Non-pigmented ciliary epithelial cell (primary cell): ENCODE measurements around the gene TBC1D10B.
"Not testable (repeated sequence)": the region's sequence is repeated elsewhere in the genome, so short reads cannot be mapped to it uniquely, and the experiment has no call there.

Experiments
- DNase-seq: peaks from one replicate; pipeline ENCODE4 v3.0.0-alpha.2; 2010; ENCODE audit warnings: low read depth

Gene TBC1D10B

DNA sequence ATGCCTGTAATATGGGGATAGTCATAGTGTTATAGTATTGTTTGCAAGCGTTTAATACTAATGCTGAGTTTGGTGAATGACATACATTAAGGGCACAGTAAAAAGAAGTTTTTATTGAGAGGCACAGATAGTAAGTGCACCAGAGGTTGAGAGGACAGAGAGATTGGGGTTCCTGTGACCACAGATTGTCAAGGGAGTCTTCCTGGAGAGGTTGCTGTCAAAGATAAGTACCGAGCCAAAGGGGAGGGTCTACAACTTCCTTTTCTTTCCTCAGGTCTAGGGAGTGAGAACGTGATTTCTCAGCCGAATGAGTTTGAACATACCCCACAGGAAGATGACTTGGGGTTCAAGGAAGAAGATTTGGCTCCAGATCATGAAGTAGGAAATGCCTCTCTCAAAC lies 26.8 kb upstream of the TBC1D10B start:
- no peak for DNase-seq

DNA sequence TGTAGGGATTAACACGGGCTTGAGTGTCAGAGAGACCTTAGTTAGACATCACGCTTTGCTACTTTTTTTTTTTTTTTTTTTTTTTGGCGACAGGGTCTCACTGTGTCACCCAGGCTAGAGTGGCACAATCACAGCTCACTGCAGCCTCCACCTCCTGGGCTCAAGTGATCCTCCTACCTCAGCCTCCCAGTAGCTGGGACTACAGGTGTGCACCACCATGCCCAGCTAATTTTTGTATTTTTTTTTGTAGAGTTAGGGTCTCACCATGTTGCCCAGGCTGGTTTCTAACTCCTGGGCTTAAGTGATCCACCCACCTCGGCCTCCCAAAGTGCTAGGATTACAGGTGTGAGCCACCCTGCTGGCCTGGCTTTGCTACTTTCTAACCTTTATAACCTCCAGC lies 26.3 kb upstream of the TBC1D10B start:
- not testable (repeated sequence) for DNase-seq

DNA sequence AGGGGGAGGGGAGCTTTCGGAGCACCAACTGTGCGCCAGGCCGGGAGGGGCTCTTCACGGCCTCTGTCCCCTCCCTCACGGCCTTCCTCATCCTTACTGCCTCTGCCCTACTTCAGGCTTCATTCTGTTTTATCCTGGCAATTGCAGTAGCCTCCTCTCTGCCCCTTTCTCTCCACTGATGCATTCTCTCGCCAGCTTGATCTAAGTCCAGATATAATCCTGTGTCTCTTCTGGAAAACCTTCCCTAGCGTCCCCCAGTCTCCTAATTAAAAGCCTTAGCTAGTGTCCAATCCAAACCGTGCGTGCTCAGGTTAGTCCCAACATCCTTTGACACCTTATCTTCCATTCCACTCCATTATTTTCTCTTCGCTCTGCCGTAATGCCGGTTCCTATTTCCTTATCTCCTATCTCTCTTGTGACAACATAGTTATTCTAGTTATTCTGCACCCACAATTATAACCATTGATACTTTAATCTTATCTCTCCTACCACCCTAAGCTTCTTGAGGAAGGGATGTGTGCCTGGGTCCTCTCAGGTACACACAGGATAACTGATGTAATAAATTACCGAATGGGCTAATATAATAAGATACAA lies 25.8 kb upstream of the TBC1D10B start:
- no peak for DNase-seq

DNA sequence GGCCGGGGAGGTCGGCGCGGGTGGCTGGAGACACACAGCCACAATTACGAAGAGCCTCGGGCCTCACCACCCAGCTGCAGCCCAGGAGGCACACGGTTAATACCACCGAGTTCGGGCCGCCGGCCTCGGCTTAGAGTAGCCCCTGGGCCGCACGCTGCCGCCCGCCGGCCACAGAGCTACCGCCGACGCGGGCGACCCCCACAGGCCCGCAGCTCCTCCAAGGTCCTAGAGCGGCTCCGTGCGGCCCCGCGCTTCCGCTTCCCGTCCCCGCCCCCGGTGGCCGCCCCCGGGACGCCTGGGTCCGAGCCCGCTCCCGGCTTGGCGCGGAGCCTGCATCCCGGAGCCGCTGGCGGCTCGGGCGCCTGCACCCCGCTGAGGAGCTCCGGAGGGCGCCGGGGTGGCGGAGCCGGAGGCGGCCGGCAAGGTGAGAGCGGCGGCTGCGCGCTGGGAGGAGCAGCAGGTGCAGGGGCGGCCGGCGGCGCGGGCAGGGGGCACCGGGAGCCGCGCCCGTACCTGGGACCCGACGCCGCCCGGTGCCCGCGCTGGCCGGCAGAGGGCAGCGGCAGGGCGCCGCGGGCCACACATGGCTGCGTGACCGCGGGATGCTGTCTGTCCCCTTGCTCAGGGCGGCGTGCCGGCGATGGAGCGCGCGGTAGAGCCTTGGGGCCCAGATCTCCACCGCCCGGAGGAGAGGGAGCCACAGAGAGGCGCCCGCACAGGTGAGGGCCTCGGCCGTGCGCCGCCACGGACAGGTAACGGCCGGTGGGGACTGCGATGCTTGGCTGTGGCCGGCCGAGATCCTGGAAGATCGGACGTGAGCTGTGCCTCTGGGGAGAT lies 25.1 kb upstream of the TBC1D10B start, which contains the start of gene ZNF48:
TSS of gene ZNF48 (plus strand) at position 266 of the 837 bp plus-strand sequence. CDS start at position 641, 375 bp downstream.
- no peak for DNase-seq

DNA sequence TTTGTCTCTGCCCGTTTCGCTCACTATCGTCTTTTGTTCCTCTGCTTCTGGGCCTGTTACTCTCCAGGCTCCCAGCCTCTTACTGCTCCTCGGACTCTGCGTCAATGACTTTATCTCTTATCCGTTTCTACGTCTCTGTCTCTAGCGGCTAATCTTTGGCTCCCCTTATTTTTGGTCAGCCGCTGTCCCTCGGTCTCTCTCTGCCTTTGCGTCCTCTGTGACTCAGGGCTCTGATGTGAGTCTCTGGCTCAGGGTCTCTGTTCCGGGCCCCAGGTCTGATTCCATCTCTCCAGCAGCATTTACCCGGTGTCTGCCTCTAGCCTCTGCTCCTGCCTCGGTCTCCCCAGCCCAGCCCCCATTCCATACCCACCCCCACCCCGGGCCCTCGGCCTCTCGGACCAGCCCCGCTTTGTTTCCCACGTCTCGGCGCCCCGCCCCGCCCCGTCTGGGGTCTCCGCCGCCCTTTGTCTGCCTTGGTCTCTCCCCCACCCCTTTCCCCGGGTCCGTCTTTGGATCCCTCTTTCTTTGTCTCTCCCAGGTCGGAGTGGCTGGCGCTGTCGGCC lies 24.4 kb upstream of the TBC1D10B start:
- DNase-seq, result no peak

DNA sequence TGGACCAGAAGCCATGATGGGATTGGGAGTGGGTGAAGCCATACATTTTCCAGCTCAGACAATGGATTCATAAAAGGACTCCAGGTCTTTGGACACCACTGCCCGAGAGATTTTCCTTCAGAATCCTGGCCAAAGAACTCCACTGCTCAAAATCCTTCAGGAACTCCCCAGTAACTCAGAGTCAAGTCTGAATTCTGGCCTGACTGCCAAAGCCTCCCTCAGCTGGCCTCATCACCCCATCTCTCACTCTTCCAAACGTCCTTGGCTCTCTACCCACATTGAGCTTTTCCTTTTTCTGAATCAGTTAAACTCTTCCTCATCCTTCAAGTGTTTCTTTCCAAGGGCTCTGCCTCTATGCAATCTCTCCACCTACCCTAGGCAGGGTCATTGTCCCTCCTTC lies 13.2 kb upstream of the TBC1D10B start:
- DNase-seq, result no peak

DNA sequence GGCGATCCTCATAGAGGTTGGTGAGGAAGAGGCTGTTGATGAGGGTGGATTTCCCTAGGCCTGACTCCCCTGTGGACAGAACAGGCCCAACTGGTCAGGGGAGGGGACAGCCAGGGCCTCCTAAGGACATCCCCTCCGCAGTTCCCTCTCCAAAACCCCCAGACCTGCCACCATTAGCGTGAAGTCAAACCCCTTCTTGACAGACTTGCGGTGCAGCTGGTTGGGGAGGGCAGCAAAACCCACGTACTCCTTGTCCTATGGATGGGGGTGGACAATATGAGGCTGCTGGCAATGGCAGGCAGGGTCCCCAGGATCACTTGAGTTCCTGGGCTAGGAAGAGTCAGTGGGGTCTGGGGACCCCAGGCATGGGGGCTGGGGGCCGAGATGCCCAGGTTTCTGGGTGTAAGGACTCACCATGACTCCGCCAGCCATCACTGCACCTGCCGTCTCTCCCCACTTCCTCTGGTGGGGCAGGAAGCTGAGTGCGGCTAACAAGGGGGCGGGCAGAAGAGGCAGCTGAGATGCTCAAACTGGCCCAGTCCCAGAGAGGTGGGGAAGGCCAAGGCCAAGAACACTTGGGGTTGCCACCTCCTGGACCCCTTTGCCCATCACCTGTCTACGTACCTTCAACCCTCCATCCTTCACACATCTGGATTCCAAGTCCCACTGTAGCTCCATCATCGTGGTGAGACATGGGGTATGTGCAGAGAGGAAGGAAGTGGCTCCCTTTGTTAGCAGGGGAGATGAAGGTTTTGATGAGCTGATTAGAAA lies 12.0 kb upstream of the TBC1D10B start, which contains the start of gene SEPTIN1:
TSS of gene SEPTIN1 (minus strand) at position 451 of the 771 bp plus-strand sequence. CDS start at position 432, 19 bp downstream.
- DNase-seq, result no peak

DNA sequence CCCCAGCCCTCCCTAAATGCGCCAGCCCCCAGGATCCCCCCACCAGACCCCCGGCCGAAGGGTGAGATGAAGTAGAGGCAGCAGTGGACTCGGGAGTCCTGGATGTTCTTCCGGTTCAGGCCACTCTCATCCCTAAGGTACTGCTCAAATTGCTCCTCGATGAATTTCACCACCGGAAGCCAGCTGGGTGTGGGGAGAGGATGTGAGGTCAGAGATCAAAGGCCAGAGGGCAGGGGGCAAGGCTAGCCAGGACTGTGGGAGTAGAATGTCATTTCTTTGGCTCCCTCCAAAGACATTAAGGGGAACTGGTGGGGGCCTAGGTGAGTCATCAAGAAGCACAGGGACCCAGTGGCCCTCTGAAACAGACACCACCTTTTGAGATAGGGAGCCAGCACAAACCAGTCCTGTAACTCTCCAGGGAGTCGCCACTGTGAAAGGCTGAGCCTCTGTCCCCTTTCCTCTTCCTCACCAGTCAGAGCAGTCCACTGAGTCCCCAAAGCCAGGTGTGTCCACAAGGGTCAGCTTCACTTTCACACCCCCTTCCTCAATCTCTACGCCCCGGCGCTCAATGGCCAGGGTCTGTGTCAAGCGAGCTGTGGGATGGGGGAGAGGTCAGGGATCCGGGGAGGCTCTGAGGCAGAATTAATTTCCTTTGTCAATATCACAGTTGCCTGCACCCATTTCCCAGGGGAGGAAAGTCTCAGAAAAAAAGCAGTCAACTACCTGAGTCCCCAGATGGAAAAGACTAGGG lies 11.2 kb upstream of the TBC1D10B start:
- DNase-seq, result no peak

DNA sequence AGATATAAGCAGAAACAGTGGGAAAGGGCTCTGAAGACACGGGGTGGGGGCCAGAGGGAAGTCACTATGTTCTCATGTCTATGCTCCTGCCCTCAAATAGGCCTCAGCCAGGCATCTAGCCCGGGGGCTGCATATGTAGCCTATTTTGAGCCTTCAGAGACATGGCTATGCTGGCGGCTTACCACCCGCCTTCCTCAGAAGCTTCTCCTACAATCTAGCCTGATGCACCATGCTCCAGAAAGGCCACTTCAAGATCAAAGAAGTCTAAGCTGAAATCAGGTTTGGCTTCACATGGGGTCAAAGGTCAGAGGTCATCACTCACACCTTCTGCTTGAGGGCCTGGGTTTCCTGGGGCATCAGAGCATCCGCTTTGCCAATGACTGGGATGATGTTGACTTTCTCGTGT lies 10.5 kb upstream of the TBC1D10B start:
- no peak for DNase-seq

DNA sequence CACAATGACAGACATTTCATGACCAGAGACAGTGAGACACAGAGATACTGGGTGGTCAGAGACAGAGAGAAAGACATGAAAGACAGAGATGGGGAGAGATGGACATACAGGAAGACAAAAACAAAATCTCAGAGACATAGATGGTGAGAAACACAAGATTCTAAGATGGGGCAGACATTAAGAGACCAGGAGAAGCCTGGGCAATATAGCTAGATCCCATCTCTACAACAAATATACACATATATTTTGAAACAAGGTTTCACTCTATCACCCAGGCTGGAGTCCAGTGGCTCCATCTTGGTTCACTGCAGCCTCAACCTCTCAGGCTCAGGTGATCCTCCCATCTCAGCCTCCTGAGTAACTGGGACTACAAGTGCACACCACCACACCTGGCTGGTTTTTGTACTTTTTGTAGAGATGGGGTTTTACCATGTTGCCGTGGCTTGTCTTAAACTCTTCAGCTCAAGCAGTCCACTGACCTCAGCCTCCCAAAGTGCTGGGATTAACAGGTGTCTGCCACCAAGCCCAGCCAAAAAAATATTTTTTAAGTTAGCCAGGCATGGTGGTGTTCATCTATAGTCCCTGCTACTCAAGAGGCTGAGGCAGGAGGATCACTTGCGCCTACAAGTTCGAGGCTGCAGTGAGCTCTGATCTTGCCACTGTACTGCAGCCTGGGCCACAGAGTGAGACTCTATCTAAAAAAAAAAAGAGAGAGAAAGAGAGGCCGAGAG lies 9.9 kb upstream of the TBC1D10B start:
- DNase-seq, result no peak

DNA sequence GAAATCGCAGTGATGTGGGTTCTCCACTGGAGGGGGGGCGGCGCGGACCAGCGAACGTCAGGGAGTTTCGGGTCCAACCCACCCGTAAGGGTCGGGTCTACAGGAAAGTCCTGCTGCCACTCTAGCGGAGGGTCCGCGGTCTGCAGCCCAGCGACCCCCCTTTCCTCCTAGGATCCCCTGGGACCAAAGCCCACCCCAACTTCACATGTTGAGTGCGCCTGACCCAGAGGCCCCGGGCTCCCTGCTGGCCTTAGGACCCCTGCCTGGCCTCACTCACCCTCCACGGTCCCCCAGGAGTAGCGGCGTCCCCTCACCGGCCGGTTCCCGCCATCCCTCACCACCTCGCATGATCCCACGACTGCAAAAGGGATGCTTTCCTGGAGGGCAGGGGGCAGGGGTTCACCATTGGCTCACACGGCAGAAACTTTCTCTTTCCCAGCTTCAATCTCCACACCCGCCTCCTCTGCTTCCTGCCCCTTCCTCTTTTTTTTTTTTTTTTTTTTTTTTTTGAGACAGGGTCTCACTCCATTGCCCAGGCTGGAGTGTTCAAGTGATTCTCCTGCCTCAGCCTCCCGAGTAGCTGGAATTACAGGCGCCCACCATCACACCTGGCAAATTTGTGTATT lies 9.0 kb upstream of the TBC1D10B start:
- DNase-seq, result no peak

DNA sequence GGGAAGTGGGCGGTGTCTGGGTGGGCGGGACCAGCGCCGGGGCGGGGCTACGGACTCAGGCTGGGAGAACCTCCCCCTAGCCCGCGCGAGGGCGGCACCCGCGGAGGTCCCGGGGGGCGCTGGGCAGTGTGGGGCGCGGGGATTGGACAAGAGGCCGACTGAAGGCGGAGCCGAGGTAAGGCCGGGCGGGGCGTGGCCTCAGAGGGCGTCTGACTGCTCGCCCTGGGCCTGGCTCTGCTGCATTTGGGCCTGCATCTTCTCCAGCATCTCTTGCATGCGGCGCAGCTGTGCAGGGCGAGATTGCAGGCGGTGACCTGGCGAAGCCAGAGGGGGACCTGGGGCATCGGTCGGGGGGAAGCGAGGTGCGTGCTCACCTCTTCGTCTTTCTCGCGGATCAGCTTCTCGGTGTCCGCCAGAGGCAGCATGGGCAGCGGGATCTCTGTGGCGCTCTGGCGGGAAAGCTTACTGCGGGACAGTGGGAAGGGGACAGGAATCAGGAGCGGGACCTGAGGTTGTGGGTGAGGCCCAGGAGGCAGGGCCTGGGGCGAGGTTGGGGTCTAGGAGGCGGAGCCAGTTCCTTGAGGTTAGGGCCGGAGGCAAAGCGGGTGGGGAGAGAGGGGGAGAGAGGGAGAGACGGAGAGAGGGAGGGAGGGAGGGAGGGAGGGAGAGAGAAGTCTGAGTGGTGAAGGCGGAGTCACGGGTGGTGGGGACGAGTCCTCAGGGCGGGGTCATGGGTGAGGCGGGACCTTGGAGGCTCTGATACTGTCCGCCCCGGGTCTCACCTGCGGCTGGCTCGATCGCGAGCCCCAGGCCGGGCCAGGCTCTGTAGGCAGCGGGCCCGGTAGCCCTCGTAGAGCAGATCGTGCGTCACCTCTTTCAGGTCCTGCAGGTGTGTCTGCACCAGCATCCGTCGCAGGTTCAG lies 8.2 kb upstream of the TBC1D10B start:
- DNase-seq, result peak; percentile 79

DNA sequence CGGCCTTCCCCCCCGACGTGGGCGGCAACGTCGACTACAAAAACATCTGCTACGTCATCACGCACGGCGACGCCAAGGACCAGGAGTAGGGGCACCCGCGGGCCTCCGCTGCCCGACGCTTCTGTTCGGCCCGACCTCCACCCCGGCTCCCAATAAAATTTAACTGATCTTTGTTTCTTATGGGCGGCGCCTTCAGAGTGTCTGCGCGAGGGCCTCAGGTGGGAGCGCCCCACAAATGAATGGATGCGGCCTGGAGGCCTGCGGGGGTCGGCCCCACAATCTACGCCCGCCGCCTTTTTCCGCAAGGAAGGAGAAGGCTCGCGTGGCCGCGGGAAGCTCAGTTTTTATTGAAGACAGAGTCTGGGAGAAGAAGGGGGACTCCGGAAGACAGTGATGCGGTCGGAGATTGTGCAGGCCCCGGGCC lies 7.5 kb upstream of the TBC1D10B start:
- no peak for DNase-seq

DNA sequence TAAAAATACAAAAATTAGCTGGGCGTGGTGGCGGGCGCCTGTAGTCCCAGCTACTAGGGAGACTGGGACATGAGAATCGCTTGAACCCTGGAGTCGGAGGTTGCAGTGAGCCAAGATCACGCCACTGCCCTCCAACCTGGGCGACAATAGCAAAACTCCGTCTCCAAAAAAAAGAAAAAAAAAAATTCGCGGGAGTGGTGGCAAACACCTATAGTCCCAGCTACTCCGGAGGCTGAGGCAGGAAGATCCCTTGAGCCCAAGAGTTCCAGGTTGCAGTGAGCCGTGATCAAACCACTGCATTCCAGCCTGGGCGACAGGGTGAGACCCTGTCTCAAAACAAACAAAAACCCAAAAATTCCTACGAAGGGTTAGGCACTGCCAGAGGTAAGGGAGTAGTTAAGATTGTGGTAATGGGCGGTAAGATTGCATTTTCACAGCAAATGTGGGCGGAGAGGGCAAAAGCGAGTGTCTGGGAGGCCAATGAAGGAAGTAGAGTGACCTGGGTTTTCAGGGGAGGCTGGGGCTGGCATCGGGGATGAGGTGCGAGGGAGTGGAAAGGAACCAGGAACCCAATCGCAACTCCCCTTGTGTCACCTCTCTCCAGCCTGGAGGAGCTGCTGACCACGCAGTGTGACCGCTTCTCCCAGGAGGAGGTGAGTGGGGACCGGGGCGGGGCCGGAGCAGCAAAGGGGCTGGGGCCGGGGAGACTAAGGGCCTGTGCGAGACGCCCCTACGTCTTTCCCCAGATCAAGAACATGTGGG lies 6.9 kb upstream of the TBC1D10B start:
- no peak for DNase-seq

DNA sequence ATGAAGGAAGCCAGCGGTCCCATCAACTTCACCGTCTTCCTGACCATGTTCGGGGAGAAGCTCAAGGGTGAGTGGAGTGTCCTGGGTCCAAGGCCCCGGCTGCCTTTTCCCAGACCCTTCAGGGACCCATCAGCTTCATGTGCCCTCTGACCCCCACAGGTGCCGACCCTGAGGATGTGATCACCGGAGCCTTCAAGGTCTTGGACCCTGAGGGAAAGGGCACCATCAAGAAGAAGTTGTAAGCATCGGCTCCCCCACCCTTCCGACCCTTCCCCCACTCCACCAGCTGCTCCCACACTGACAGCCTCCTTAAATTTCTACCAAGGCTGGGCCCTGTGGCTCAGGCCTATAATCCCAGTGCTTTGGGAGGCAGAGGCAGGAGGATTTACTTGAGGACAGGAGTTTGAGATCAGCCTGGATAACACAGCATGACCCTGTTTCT lies 6.2 kb upstream of the TBC1D10B start:
- DNase-seq, result no peak

DNA sequence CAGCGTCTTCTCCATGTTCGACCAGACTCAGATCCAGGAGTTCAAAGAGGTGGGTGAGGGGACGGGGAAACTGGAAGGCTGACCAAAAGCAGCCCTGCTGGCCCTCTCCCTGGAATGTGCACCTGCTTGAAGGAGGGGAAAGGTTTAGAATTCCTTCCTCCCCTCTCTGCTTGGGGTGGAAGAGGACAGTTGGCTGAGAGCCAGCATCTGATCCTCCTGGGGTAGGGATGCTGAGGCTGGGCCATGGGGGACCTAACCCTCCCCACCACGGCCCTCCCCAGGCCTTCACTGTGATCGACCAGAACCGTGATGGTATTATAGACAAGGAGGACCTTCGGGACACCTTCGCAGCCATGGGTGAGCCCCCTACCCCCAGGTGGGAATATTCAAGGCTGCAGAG lies 5.6 kb upstream of the TBC1D10B start:
- no peak for DNase-seq

DNA sequence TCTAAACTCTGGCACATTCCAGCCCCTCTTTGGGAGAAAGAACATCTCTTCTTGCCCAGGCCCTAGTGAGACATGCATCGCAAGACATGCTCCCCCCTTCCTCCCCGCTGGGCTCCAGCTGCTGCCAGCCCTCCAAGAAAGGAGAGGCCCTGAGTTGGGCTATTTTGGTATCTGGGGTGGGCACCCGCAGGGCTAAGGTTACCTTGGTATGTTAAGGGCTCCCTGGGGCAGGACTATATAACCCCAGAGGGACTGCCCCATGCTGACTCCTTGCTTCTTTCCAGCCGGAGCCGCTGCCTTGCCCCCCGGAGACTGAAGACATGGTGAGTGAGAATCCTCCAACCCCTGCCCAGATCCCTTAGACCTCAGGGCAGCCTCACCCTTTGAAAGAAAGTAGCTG lies 4.2 kb upstream of the TBC1D10B start, which contains the start of gene MYL11:
TSS of gene MYL11 (plus strand) at position 265 of the 400 bp plus-strand sequence. CDS start at position 321, 56 bp downstream.
- no peak for DNase-seq

DNA sequence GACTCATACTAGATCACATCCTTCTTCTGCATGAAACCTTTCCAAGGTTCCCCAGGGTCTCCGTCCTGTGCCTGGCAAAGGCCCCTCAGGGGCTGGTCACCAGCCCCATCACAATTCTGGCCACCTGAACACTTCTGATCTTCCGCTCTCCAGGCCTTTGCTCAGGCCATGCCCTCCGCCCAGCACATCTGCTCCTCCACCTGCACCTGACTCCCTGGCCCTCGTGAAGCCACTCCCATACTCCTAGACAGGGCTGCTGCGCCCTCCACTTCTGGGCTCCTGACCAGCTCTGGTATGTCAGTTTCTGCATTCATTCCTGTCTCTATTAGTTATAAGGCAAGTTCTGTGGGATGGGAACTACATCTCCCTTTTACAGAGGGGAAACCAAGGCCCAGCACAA lies 2.4 kb upstream of the TBC1D10B start:
- DNase-seq, result no peak
